HCT116 (cell line): ENCODE measurements around the gene GNB1L.

Experiments used
- EZH2 ChIP-seq: fragments of 200-600 bp; sonication (generic); IDR thresholded peaks from 2 replicates; pipeline ENCODE4 v1.6.1; 2017; ENCODE audit warnings: antibody characterized with exemption, mixed run types
- JUND ChIP-seq: IDR thresholded peaks from 2 replicates; pipeline ENCODE4 v1.6.1; 2012
- POLR2A ChIP-seq: IDR thresholded peaks from 2 replicates; pipeline ENCODE4 v1.7.0; 2011; ENCODE audit warnings: borderline replicate concordance; ENCODE audit not compliant: insufficient read depth, insufficient read length; ENCODE audit errors: extremely low read depth
- SP1 ChIP-seq: IDR thresholded peaks from 2 replicates; pipeline ENCODE4 v1.6.1; 2012; ENCODE audit warnings: low read depth
- YY1 ChIP-seq: IDR thresholded peaks from 2 replicates; pipeline ENCODE4 v1.6.1; 2011; ENCODE audit warnings: low read length, low read depth, moderate library complexity, mild to moderate bottlenecking; ENCODE audit not compliant: insufficient replicate concordance; ENCODE audit errors: extremely low read depth
- TF ChIP-seq, protein P1 (sequence below), 3 experiments: fragments of 200-600 bp in 1 of 3; sonication (generic) in 1 of 3; IDR thresholded peaks in 2 of 3; conservative IDR thresholded peaks in 1 of 3; 2 replicates each; pipeline ENCODE4 v1.5.1; 2012 to 2017; ENCODE audit warnings: low read depth in 2 of 3, low read length in 2 of 3, antibody characterized with exemption in 1 of 3, borderline replicate concordance in 1 of 3, control low read depth in 1 of 3, mild to moderate bottlenecking in 1 of 3, mixed read lengths in 1 of 3, mixed run types in 1 of 3, moderate library complexity in 1 of 3; ENCODE audit not compliant: insufficient read depth in 1 of 3
- TF ChIP-seq, protein P2 (sequence below): IDR thresholded peaks from 2 replicates; pipeline ENCODE4 v1.6.1; 2011; ENCODE audit warnings: mild to moderate bottlenecking, low read length, moderate library complexity; ENCODE audit not compliant: insufficient replicate concordance; ENCODE audit errors: extremely low read depth
- TF ChIP-seq, protein P3 (sequence below): IDR thresholded peaks from 2 replicates; pipeline ENCODE4 v1.6.1; 2012

DNA sequence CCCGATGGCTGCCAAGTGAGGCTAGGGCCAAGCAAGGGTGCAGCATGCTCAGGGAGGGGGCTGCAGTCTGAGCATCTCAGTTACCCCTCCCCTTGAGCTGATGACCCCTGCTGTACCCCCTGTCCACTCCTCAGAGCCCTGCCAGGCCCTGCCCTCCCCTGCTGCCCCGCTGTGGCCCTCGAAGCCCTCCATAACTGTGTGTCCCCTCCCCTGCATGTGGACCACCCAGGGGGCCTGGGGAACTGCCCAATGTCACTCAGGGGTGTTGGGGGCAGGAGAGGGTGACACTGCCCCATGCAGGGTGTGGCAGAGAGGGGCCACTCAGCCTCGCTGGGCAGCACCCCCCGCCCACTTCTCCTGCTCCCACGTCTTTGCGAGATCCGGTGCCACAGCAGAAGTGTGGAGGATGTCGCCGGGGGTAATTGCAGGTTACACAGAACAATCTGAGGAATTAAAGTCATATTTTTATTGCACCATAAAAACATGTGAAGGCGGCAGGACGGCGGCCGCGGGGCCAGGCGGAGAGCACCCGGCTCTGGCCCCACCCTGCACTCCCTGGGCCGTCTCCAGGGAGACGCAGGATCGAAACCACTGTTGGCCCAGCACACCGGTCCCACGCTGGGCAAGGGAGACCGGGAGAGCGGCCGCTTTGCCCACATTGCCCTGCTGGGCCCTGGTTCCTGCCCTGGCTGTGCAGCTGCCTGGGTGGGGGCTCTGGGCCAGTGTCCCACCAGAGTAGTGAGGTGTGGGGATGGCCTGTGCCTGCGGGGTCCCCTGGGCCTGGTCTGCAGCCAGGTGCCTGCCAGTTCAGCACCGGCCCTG is 18.7 kb upstream of the GNB1L start:
- TF ChIP-seq, protein P1, sequence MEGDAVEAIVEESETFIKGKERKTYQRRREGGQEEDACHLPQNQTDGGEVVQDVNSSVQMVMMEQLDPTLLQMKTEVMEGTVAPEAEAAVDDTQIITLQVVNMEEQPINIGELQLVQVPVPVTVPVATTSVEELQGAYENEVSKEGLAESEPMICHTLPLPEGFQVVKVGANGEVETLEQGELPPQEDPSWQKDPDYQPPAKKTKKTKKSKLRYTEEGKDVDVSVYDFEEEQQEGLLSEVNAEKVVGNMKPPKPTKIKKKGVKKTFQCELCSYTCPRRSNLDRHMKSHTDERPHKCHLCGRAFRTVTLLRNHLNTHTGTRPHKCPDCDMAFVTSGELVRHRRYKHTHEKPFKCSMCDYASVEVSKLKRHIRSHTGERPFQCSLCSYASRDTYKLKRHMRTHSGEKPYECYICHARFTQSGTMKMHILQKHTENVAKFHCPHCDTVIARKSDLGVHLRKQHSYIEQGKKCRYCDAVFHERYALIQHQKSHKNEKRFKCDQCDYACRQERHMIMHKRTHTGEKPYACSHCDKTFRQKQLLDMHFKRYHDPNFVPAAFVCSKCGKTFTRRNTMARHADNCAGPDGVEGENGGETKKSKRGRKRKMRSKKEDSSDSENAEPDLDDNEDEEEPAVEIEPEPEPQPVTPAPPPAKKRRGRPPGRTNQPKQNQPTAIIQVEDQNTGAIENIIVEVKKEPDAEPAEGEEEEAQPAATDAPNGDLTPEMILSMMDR (IDR thresholded peaks at IDR 0.05 in 2 of 3, conservative IDR thresholded peaks at IDR 0.05 in 1 of 3; ENCODE audit: borderline replicate concordance in 1 of 3, insufficient read depth in 1 of 3, low read depth in 2 of 3, low read length in 2 of 3): no peak
- TF ChIP-seq YY1 (no peak), POLR2A (no peak), SP1 (no peak), JUND (no peak), EZH2 (no peak)
- TF ChIP-seq, protein P2, sequence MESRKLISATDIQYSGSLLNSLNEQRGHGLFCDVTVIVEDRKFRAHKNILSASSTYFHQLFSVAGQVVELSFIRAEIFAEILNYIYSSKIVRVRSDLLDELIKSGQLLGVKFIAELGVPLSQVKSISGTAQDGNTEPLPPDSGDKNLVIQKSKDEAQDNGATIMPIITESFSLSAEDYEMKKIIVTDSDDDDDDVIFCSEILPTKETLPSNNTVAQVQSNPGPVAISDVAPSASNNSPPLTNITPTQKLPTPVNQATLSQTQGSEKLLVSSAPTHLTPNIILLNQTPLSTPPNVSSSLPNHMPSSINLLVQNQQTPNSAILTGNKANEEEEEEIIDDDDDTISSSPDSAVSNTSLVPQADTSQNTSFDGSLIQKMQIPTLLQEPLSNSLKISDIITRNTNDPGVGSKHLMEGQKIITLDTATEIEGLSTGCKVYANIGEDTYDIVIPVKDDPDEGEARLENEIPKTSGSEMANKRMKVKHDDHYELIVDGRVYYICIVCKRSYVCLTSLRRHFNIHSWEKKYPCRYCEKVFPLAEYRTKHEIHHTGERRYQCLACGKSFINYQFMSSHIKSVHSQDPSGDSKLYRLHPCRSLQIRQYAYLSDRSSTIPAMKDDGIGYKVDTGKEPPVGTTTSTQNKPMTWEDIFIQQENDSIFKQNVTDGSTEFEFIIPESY: no peak
- TF ChIP-seq, protein P3, sequence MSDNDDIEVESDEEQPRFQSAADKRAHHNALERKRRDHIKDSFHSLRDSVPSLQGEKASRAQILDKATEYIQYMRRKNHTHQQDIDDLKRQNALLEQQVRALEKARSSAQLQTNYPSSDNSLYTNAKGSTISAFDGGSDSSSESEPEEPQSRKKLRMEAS: no peak
